ENCODE measurements around the gene ANKRD13C. TPM values are rescaled to one million over a fixed set of nuclear protein-coding genes. Genes with fewer than 3 reads are reported as not detected.

ANKRD13C gene
- polyA plus RNA-seq, 1 of the 3 experiments (the other 2 are of a cell fraction) = 5.2 TPM

DNA sequence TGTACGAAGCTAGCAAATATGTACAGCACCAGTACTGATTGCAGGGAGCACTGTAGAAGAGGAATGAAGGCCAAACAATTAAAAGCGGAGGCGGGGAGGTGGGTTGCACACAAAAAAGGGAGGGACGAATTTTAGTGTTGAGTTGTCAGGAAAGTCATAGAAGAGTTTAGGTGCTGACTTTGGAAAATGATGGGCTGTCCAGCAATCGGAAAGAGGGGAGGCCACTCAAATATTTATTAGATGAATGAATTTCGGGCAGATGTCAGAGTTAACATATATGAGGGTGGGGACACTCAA is 537 bp upstream of the ANKRD13C start:
- peaks cover 44% of the 10 kb centered on the region for H3K79me2 ChIP-seq (ENCODE audit: insufficient read depth)
- H3K27ac ChIP-seq (ENCODE audit: low read depth in 2 of 2, low read length in 1 of 2) = peak overlapping the region; percentile 94
- no peaks in the 10 kb centered on the region for H3F3A ChIP-seq (replicated peaks; ENCODE audit: insufficient read depth)
- peak overlapping the region; percentile 80 to 91 for H3K4me3 ChIP-seq (ENCODE audit: low read depth in 2 of 2, low read length in 1 of 2)
- H3K9me3 ChIP-seq = no peaks in the 10 kb centered on the region
- H3K36me3 ChIP-seq (replicated peaks in 1 of 2; ENCODE audit: control insufficient read depth in 1 of 2, insufficient read depth in 2 of 2, low read length in 1 of 2) = peaks cover 0 to 8% of the 10 kb centered on the region in 2 experiments
- peak overlapping the region; percentile 92 for H3K4me2 ChIP-seq
- DNase-seq = no peak
- H2AFZ ChIP-seq (ENCODE audit: low read depth) = peak overlapping the region; percentile 94; the same call in 1 of the 2 replicates
- H3K9ac ChIP-seq = peak overlapping the region; percentile 97
- H3K27me3 ChIP-seq (ENCODE audit: insufficient read depth) = no peaks in the 10 kb centered on the region
- CTCF ChIA-PET = interaction anchor here (0.6 to 1.1 kb wide), 2 partner anchors 44 to 980 kb away, joined by 3 read pairs; no protein-coding TSS in a partner anchor
- POLR2A ChIA-PET = interaction anchor here (1.1 to 1.9 kb wide), 4 partner anchors 54 to 150 kb away, joined by 3 to 27 read pairs (median 8); partner anchors contain the start of genes CTH, LRRC40 and SRSF11
- H3K4me1 ChIP-seq (ENCODE audit: control insufficient read depth in 1 of 2, insufficient read depth in 2 of 2, low read depth in 1 of 2, low read length in 1 of 2) = peaks cover 2 to 3% of the 10 kb centered on the region in 2 experiments; a peak in 3 of 4 replicates
- TF ChIP-seq ELF1 (IDR thresholded peaks at IDR 0.05) = no peak
- no peak for TF ChIP-seq RCOR1 (IDR thresholded peaks at IDR 0.05; ENCODE audit: low read length)
- TF ChIP-seq, protein P1, sequence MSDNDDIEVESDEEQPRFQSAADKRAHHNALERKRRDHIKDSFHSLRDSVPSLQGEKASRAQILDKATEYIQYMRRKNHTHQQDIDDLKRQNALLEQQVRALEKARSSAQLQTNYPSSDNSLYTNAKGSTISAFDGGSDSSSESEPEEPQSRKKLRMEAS (IDR thresholded peaks at IDR 0.05; ENCODE audit: low read depth) = no peak
- no peak for TF ChIP-seq TAF1 (IDR thresholded peaks at IDR 0.05; ENCODE audit: borderline replicate concordance, low read depth, low read length)
- WGBS (ENCODE audit: low lambda C conversion rate) = 58% methylated on average over 6 of the region's 6 CpGs
- H3K9me2 ChIP-seq = no peaks in the 10 kb centered on the region
- H4K20me1 ChIP-seq (ENCODE audit: insufficient read depth) = peaks cover 21% of the 10 kb centered on the region

DNA sequence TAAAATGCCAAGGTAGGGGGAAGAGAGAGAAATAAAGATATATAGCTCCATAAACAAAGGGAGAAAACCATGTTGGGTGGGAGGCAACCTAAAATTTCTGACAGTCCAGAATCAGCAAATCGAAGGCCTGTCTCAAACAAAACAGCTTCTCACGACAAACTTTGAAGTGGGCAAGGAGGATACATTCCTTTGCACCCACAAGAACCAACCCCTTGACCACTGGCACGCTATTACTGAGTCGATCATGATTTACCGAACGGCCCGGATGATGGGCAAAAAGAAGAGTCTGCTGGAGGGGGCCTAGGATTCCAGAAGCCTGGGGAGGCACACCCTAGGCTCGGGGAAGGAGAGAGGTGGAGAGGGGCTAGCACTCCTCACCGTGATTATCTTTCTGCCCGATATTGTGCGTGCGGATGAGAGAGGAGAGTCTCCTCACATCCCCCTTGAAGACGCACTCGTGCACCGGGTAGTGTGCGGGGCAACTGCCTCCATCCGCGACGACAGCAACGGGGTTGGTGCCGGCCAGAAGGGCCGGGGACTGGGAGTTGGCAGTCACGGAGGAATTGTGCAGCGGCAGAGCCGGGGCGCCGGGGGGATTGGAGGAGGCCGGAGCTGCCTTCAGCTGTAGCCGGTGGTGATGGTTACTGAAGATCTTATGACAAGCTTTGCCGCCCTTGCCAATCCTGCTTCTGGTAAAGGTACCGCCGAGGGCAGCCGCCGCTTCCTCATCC is 756 bp downstream of the ANKRD13C start:
- Histone ChIP-seq H3F3A (replicated peaks; ENCODE audit: insufficient read depth) (no peaks in the 10 kb centered on the region), H3K4me3 (ENCODE audit: low read depth in 2 of 2, low read length in 1 of 2) (peak overlapping the region; percentile 80 to 91), H3K79me2 (ENCODE audit: insufficient read depth) (peaks cover 57% of the 10 kb centered on the region), H3K9me2 (no peaks in the 10 kb centered on the region), H3K9me3 (no peaks in the 10 kb centered on the region), H3K4me2 (peak overlapping the region; percentile 92), H3K4me1 (ENCODE audit: control insufficient read depth in 1 of 2, insufficient read depth in 2 of 2, low read depth in 1 of 2, low read length in 1 of 2) (peaks cover 3 to 8% of the 10 kb centered on the region in 2 experiments; a peak in 3 of 4 replicates), H3K9ac (peak overlapping the region; percentile 97), H3K27me3 (ENCODE audit: insufficient read depth) (no peaks in the 10 kb centered on the region), H2AFZ (ENCODE audit: low read depth) (peak overlapping the region; percentile 60; the same call in 1 of the 2 replicates), H3K27ac (ENCODE audit: low read depth in 2 of 2, low read length in 1 of 2) (peak overlapping the region; percentile 94), H4K20me1 (ENCODE audit: insufficient read depth) (peaks cover 28% of the 10 kb centered on the region), H3K36me3 (replicated peaks in 1 of 2; ENCODE audit: control insufficient read depth in 1 of 2, insufficient read depth in 2 of 2, low read length in 1 of 2) (peaks cover 0 to 8% of the 10 kb centered on the region in 2 experiments)
- ChIA-PET CTCF (interaction anchor here (0.7 to 1.5 kb wide), 3 partner anchors 26 to 45 kb away, joined by 3 to 5 read pairs (median 3); no protein-coding TSS in a partner anchor), POLR2A (interaction anchor here (1.0 to 1.9 kb wide), 7 partner anchors 14 to 149 kb away, joined by 3 to 27 read pairs (median 3); partner anchors contain the start of genes CTH, LRRC40 and SRSF11)
- DNase-seq = no peak
- WGBS (ENCODE audit: low lambda C conversion rate) = 3% methylated on average over 29 of the region's 34 CpGs
- no peak for TF ChIP-seq NFIC (IDR thresholded peaks at IDR 0.05; ENCODE audit: borderline replicate concordance)
- 0 out of 2 replicates have a peak, but pooled peaks have one; percentile 19 for TF ChIP-seq SIN3A (IDR thresholded peaks at IDR 0.05; ENCODE audit: borderline replicate concordance, low read depth, low read length)
- no peak for TF ChIP-seq FOXJ3 (CRISPR knock-in tag; IDR thresholded peaks at IDR 0.05)

DNA sequence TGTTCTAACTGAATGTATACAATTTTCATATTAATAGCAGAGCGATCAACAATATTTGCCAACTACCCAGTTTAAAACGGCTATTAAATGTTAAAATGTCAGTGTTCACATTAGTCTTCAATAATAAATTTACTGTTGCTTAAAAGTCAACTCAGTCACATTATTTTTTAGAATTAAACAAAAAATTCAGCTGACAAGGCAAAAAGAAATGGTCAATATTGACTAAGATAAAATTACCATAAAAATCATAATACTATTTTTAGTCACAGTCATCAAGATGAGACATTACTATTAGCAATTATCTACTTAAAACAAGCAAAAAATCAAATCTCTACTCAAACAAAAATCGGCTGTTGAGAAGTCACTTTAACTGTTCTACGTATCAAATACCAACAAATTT is 1.5 kb downstream of the ANKRD13C start:
- H3K4me1 ChIP-seq (ENCODE audit: control insufficient read depth in 1 of 2, insufficient read depth in 2 of 2, low read depth in 1 of 2, low read length in 1 of 2) = peaks cover 3 to 8% of the 10 kb centered on the region in 2 experiments; a peak in 3 of 4 replicates
- H4K20me1 ChIP-seq (ENCODE audit: insufficient read depth) = peaks cover 32% of the 10 kb centered on the region
- no peak overlapping the region for H2AFZ ChIP-seq (ENCODE audit: low read depth)
- H3F3A ChIP-seq (replicated peaks; ENCODE audit: insufficient read depth) = no peaks in the 10 kb centered on the region
- no peaks in the 10 kb centered on the region for H3K9me2 ChIP-seq
- ChIA-PET CTCF (interaction anchor here (1.5 kb wide), 1 partner anchor 27 kb away, joined by 5 read pairs; no protein-coding TSS in a partner anchor), POLR2A (interaction anchor here (1.0 kb wide), 2 partner anchors 24 to 58 kb away, joined by 4 to 5 read pairs; partner anchors contain the start of gene CTH)
- no peak for DNase-seq
- H3K36me3 ChIP-seq (replicated peaks in 1 of 2; ENCODE audit: control insufficient read depth in 1 of 2, insufficient read depth in 2 of 2, low read length in 1 of 2) = peaks cover 0 to 8% of the 10 kb centered on the region in 2 experiments
- peak overlapping the region; percentile 97 for H3K9ac ChIP-seq
- H3K9me3 ChIP-seq = no peaks in the 10 kb centered on the region
- peak overlapping the region in 1 of 2 experiments; percentile 94; a peak in 1 of 4 replicates for H3K27ac ChIP-seq (ENCODE audit: low read depth in 2 of 2, low read length in 1 of 2)
- peaks cover 65% of the 10 kb centered on the region for H3K79me2 ChIP-seq (ENCODE audit: insufficient read depth)
- peak overlapping the region; percentile 92 for H3K4me2 ChIP-seq
- H3K4me3 ChIP-seq (ENCODE audit: low read depth in 2 of 2, low read length in 1 of 2) = peak overlapping the region; percentile 80 to 91
- WGBS (ENCODE audit: low lambda C conversion rate) = 34% methylated on average over 4 of the region's 4 CpGs
- no peaks in the 10 kb centered on the region for H3K27me3 ChIP-seq (ENCODE audit: insufficient read depth)
- TF ChIP-seq RFX5 (IDR thresholded peaks at IDR 0.05; ENCODE audit: low read length) = no peak
- TF ChIP-seq RCOR1 (IDR thresholded peaks at IDR 0.05; ENCODE audit: low read length) = no peak
- TF ChIP-seq, protein P2, sequence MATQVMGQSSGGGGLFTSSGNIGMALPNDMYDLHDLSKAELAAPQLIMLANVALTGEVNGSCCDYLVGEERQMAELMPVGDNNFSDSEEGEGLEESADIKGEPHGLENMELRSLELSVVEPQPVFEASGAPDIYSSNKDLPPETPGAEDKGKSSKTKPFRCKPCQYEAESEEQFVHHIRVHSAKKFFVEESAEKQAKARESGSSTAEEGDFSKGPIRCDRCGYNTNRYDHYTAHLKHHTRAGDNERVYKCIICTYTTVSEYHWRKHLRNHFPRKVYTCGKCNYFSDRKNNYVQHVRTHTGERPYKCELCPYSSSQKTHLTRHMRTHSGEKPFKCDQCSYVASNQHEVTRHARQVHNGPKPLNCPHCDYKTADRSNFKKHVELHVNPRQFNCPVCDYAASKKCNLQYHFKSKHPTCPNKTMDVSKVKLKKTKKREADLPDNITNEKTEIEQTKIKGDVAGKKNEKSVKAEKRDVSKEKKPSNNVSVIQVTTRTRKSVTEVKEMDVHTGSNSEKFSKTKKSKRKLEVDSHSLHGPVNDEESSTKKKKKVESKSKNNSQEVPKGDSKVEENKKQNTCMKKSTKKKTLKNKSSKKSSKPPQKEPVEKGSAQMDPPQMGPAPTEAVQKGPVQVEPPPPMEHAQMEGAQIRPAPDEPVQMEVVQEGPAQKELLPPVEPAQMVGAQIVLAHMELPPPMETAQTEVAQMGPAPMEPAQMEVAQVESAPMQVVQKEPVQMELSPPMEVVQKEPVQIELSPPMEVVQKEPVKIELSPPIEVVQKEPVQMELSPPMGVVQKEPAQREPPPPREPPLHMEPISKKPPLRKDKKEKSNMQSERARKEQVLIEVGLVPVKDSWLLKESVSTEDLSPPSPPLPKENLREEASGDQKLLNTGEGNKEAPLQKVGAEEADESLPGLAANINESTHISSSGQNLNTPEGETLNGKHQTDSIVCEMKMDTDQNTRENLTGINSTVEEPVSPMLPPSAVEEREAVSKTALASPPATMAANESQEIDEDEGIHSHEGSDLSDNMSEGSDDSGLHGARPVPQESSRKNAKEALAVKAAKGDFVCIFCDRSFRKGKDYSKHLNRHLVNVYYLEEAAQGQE (IDR thresholded peaks at IDR 0.05; ENCODE audit: low read depth, low read length) = no peak
- no peak for TF ChIP-seq RAD21 (IDR thresholded peaks at IDR 0.05; ENCODE audit: low read length)
- TF ChIP-seq, protein P3, sequence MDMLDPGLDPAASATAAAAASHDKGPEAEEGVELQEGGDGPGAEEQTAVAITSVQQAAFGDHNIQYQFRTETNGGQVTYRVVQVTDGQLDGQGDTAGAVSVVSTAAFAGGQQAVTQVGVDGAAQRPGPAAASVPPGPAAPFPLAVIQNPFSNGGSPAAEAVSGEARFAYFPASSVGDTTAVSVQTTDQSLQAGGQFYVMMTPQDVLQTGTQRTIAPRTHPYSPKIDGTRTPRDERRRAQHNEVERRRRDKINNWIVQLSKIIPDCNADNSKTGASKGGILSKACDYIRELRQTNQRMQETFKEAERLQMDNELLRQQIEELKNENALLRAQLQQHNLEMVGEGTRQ (IDR thresholded peaks at IDR 0.05; ENCODE audit: borderline replicate concordance, low read depth, low read length) = no peak
- TF ChIP-seq, protein P1 (IDR thresholded peaks at IDR 0.05; ENCODE audit: low read depth) = no peak
- TF ChIP-seq FOXJ3 (CRISPR knock-in tag; IDR thresholded peaks at IDR 0.05) = no peak
